CD8-positive, alpha-beta memory T cell (primary cell): ENCODE measurements around the gene NT5E. TPM values are rescaled to one million over a fixed set of nuclear protein-coding genes. Genes with fewer than 3 reads are reported as not detected.

Experiments used
- CTCF ChIA-PET: fragments of 350-600 bp; sonication (Branson Sonifier 250); formaldehyde crosslinking; loops from one replicate; lab custom pipeline; 2021; ENCODE audit warnings: antibody characterized with exemption; lab: Charles Lee
- POLR2A ChIA-PET: fragments of 350-600 bp; sonication (Branson Sonifier 250); formaldehyde crosslinking; loops from one replicate; lab custom pipeline; 2021; ENCODE audit warnings: antibody characterized with exemption; lab: Charles Lee
- DNase-seq, 5 donors: peaks; one replicate each; pipeline versions ENCODE4 v3.0.0 to v3.0.0-alpha.2; 2020 to 2022; ENCODE audit warnings: mixed read lengths in 1 of 5
- H3K27ac ChIP-seq: one replicate; pipeline ENCODE4 v1.7.0; 2013; ENCODE audit warnings: low read depth, mild to moderate bottlenecking, low read length, moderate library complexity
- H3K27me3 ChIP-seq: 2 replicates; pipeline ENCODE4 v1.7.0; 2013; ENCODE audit warnings: low read length, mild to moderate bottlenecking; ENCODE audit not compliant: insufficient read depth, poor library complexity, severe bottlenecking
- H3K36me3 ChIP-seq: 2 replicates; pipeline ENCODE4 v1.7.0; 2013; ENCODE audit warnings: mild to moderate bottlenecking, low read length, moderate library complexity; ENCODE audit not compliant: insufficient read depth
- H3K4me1 ChIP-seq: 2 replicates; pipeline ENCODE4 v1.7.0; 2013; ENCODE audit warnings: mild to moderate bottlenecking, low read length, moderate library complexity; ENCODE audit not compliant: insufficient read depth
- H3K4me3 ChIP-seq: 2 replicates; pipeline ENCODE4 v1.7.0; 2013; ENCODE audit warnings: mild to moderate bottlenecking, low read length
- H3K9me3 ChIP-seq: 2 replicates; pipeline ENCODE4 v1.7.0; 2013; ENCODE audit warnings: mild to moderate bottlenecking, low read length
- H3K27ac Mint-ChIP-seq, 8 donors: one replicate each; pipeline ENCODE4 v1.8.0; 2020 to 2021; ENCODE audit warnings: mixed read lengths in 8 of 8, mild to moderate bottlenecking in 6 of 8, inconsistent platforms in 3 of 8, moderate library complexity in 3 of 8
- H3K27me3 Mint-ChIP-seq, 2 donors: one replicate each; pipeline ENCODE4 v1.8.0; 2020 to 2021; ENCODE audit warnings: mixed read lengths in 2 of 2, mild to moderate bottlenecking in 1 of 2, moderate library complexity in 1 of 2
- H3K36me3 Mint-ChIP-seq, 3 donors: one replicate each; pipeline ENCODE4 v1.8.0; 2020 to 2021; ENCODE audit warnings: mixed read lengths in 3 of 3, inconsistent platforms in 1 of 3, mild to moderate bottlenecking in 1 of 3
- H3K4me1 Mint-ChIP-seq, 3 donors: one replicate each; pipeline ENCODE4 v1.8.0; 2020 to 2021; ENCODE audit warnings: mixed read lengths in 3 of 3, inconsistent platforms in 1 of 3, mild to moderate bottlenecking in 1 of 3
- H3K4me3 Mint-ChIP-seq, 7 donors: one replicate each; pipeline ENCODE4 v1.8.0; 2020 to 2021; ENCODE audit warnings: mixed read lengths in 7 of 7, mild to moderate bottlenecking in 6 of 7, moderate library complexity in 4 of 7, inconsistent platforms in 2 of 7
- H3K9me3 Mint-ChIP-seq, 5 donors: one replicate each; pipeline ENCODE4 v1.8.0; 2020 to 2022; ENCODE audit warnings: mixed read lengths in 5 of 5, mild to moderate bottlenecking in 3 of 5, moderate library complexity in 2 of 5, inconsistent platforms in 1 of 5
- polyA plus RNA-seq: library from polyadenylated mRNA; unstranded; fragments of 300-500 nt; fragmentation: Illumina TruSeq; gene quantifications from one replicate; pipeline ENCODE4 v1.2.3, GENCODE V29; 2021
- total RNA-seq, 2 experiments: library from RNA; stranded (reverse); gene quantifications; one replicate each; pipeline ENCODE4 v1.2.3, GENCODE V29; 2021

Gene NT5E
- total and polyA plus RNA-seq, 3 experiments from 2014 or later: 14.8 to 32.7 (median 15.4) TPM

DNA sequence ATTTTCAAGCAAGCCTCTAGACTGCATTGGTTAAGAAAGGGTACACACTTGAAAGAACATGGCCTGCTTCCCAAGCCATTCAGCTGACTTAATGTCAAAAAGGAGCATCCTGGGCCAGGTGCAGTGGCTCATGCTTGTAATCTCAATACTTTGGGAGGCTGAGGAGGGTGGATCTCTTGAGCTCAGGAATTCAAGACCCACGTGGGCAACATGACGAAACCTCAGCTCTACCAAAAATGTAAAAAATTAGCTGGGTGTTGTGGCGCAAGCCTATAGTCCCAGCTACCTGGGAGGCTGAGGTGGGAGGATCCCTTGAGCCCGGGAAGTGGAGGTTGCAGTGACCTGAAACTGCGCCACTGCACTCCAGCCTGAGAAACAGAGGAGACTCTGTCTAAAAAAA is 26.9 kb upstream of the NT5E start:
- Histone ChIP-seq H3K27me3 (no peaks in the 10 kb centered on the region), H3K36me3 (no peaks in the 10 kb centered on the region), H3K27ac (no peak overlapping the region), H3K9me3 (no peaks in the 10 kb centered on the region), H3K4me3 (no peak overlapping the region), H3K4me1 (no peaks in the 10 kb centered on the region)
- Mint-ChIP-seq H3K27me3 (peaks cover 8 to 13% of the 10 kb centered on the region in 2 donors), H3K27ac (no peak overlapping the region), H3K36me3 (peaks cover 0 to 14% (median 4%) of the 10 kb centered on the region in 3 donors), H3K4me3 (no peak overlapping the region), H3K4me1 (peaks cover 12 to 28% (median 19%) of the 10 kb centered on the region in 3 donors), H3K9me3 (peaks cover 9 to 21% (median 13%) of the 10 kb centered on the region in 5 donors)
- no peak for DNase-seq
- ChIA-PET POLR2A (no interaction called here), CTCF (no interaction called here)

GRCh38 chr6:85424981-85425380 is 24.9 kb upstream of the NT5E start:
- no peak overlapping the region for H3K27ac Mint-ChIP-seq
- peaks cover 9 to 21% (median 13%) of the 10 kb centered on the region in 5 donors for H3K9me3 Mint-ChIP-seq
- peaks cover 0 to 14% (median 4%) of the 10 kb centered on the region in 3 donors for H3K36me3 Mint-ChIP-seq
- ChIA-PET CTCF (no interaction called here), POLR2A (no interaction called here)
- H3K9me3 ChIP-seq: no peaks in the 10 kb centered on the region
- H3K4me1 ChIP-seq: no peaks in the 10 kb centered on the region
- peaks cover 0 to 10% (median 0%) of the 10 kb centered on the region in 3 donors for H3K4me1 Mint-ChIP-seq
- no peak overlapping the region for H3K4me3 Mint-ChIP-seq
- peaks cover 8% of the 10 kb centered on the region in 2 donors for H3K27me3 Mint-ChIP-seq
- H3K27me3 ChIP-seq: no peaks in the 10 kb centered on the region
- no peak overlapping the region for H3K27ac ChIP-seq
- no peak overlapping the region for H3K4me3 ChIP-seq
- no peak for DNase-seq
- H3K36me3 ChIP-seq: no peaks in the 10 kb centered on the region

DNA sequence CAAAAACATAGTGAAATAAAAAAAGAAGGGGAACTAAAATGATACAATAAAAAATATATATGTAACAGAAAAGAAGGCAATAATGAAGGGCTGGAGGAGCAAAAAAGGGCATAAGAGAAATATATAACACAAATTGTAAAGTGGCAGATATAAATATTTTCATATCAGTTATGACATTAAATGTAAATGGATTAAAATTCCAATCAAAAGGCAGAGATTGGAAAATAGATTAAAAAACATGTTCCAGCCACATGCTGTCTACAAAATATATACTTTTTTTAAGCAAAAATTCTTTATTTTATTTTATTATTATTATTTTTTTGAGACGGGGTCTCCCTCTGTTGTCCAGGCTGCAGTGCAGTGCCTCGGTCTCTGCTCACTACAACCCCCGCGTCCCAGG is 23.9 kb upstream of the NT5E start:
- Mint-ChIP-seq H3K36me3 (peaks cover 0 to 14% (median 4%) of the 10 kb centered on the region in 3 donors), H3K27me3 (peaks cover 8% of the 10 kb centered on the region in 2 donors), H3K27ac (no peak overlapping the region), H3K4me1 (peaks cover 0 to 10% (median 0%) of the 10 kb centered on the region in 3 donors), H3K4me3 (no peak overlapping the region), H3K9me3 (peaks cover 9 to 21% (median 13%) of the 10 kb centered on the region in 5 donors)
- Histone ChIP-seq H3K4me3 (no peak overlapping the region), H3K27ac (no peak overlapping the region), H3K36me3 (no peaks in the 10 kb centered on the region), H3K9me3 (no peaks in the 10 kb centered on the region), H3K4me1 (no peaks in the 10 kb centered on the region), H3K27me3 (no peaks in the 10 kb centered on the region)
- DNase-seq: no peak
- ChIA-PET POLR2A (no interaction called here), CTCF (no interaction called here)

- ChIA-PET CTCF (no interaction called here), POLR2A (no interaction called here)
- Mint-ChIP-seq H3K27me3 (peaks cover 6 to 8% of the 10 kb centered on the region in 2 donors), H3K9me3 (peaks cover 9 to 21% (median 13%) of the 10 kb centered on the region in 5 donors), H3K4me1 (peaks cover 0 to 3% (median 0%) of the 10 kb centered on the region in 3 donors), H3K36me3 (peaks cover 0 to 14% (median 5%) of the 10 kb centered on the region in 3 donors), H3K27ac (no peak overlapping the region), H3K4me3 (no peak overlapping the region)
- Histone ChIP-seq H3K4me1 (no peaks in the 10 kb centered on the region), H3K27me3 (no peaks in the 10 kb centered on the region), H3K36me3 (no peaks in the 10 kb centered on the region), H3K27ac (no peak overlapping the region), H3K4me3 (no peak overlapping the region), H3K9me3 (no peaks in the 10 kb centered on the region)
- no peak for DNase-seq
Observed at GRCh38 chr6:85428486-85428885, 21.4 kb upstream of the NT5E start.

GRCh38 chr6:85429346-85429745 is 20.5 kb upstream of the NT5E start:
- Mint-ChIP-seq H3K4me1 (peaks cover 0 to 3% (median 0%) of the 10 kb centered on the region in 3 donors), H3K27me3 (peaks cover 6 to 8% of the 10 kb centered on the region in 2 donors), H3K4me3 (no peak overlapping the region), H3K9me3 (peaks cover 9 to 21% (median 13%) of the 10 kb centered on the region in 5 donors), H3K36me3 (peaks cover 0 to 14% (median 5%) of the 10 kb centered on the region in 3 donors), H3K27ac (no peak overlapping the region)
- ChIA-PET POLR2A (no interaction called here), CTCF (no interaction called here)
- Histone ChIP-seq H3K36me3 (no peaks in the 10 kb centered on the region), H3K4me3 (no peak overlapping the region), H3K4me1 (no peaks in the 10 kb centered on the region), H3K9me3 (no peaks in the 10 kb centered on the region), H3K27me3 (no peaks in the 10 kb centered on the region), H3K27ac (no peak overlapping the region)
- DNase-seq: no peak

DNA sequence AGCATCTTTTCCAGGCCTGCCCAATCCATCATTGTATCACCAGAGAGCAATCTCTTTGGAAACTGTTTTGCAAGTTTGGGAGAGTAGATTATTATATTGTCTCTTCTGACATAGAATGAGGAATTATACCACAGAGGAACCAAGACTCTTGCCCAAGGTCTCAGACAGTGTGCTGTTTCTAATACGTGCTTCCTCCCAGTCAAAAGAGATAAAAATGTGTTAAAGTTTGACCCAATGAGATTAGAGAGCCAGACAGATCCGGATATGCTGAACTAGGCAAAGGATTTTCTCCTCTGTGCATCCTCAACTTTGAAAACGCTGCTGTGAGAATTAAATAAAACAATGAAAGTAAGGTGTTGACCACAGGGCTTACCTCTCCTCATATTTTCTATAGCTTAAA is 18.6 kb upstream of the NT5E start:
- CTCF ChIA-PET: interaction anchor here (2.8 kb wide), 1 partner anchor 19 kb away, joined by 11 read pairs; the partner anchor contains the start of gene NT5E
- DNase-seq: no peak

GRCh38 chr6:85432554-85432953 is 17.3 kb upstream of the NT5E start:
- H3K4me3 Mint-ChIP-seq: no peak overlapping the region
- no peak overlapping the region for H3K27ac Mint-ChIP-seq
- peaks cover 0 to 2% (median 0%) of the 10 kb centered on the region in 3 donors for H3K36me3 Mint-ChIP-seq
- H3K27me3 Mint-ChIP-seq: peaks cover under 1 to 1% of the 10 kb centered on the region in 2 donors
- Histone ChIP-seq H3K4me3 (no peak overlapping the region), H3K27me3 (no peaks in the 10 kb centered on the region), H3K9me3 (no peaks in the 10 kb centered on the region), H3K4me1 (no peaks in the 10 kb centered on the region), H3K27ac (no peak overlapping the region), H3K36me3 (no peaks in the 10 kb centered on the region)
- peaks cover 0 to under 1% (median 0%) of the 10 kb centered on the region in 5 donors for H3K9me3 Mint-ChIP-seq
- no peak for DNase-seq
- ChIA-PET CTCF (interaction anchor here (2.8 kb wide), 1 partner anchor 17 kb away, joined by 11 read pairs; the partner anchor contains the start of gene NT5E), POLR2A (interaction anchor here (1.2 kb wide), 1 partner anchor 8 kb away, joined by 3 read pairs; no protein-coding TSS in a partner anchor)
- peaks cover 0 to 7% (median 0%) of the 10 kb centered on the region in 3 donors for H3K4me1 Mint-ChIP-seq

More for the DNA sequence above, 18.6 kb upstream of the NT5E start:
- Histone ChIP-seq H3K4me1 (no peaks in the 10 kb centered on the region), H3K27ac (no peak overlapping the region), H3K9me3 (no peaks in the 10 kb centered on the region), H3K27me3 (no peaks in the 10 kb centered on the region), H3K36me3 (no peaks in the 10 kb centered on the region), H3K4me3 (no peak overlapping the region)
- peaks cover 0 to 5% (median 3%) of the 10 kb centered on the region in 3 donors for H3K36me3 Mint-ChIP-seq
- peaks cover 0 to 8% (median 3%) of the 10 kb centered on the region in 5 donors for H3K9me3 Mint-ChIP-seq
- peaks cover 0 to 7% (median 0%) of the 10 kb centered on the region in 3 donors for H3K4me1 Mint-ChIP-seq
- no peak overlapping the region for H3K4me3 Mint-ChIP-seq
- peaks cover 2 to 5% of the 10 kb centered on the region in 2 donors for H3K27me3 Mint-ChIP-seq
- peak overlapping the region in 2 of 8 donors; percentile 22 to 52 for H3K27ac Mint-ChIP-seq
- POLR2A ChIA-PET: no interaction called here

DNA sequence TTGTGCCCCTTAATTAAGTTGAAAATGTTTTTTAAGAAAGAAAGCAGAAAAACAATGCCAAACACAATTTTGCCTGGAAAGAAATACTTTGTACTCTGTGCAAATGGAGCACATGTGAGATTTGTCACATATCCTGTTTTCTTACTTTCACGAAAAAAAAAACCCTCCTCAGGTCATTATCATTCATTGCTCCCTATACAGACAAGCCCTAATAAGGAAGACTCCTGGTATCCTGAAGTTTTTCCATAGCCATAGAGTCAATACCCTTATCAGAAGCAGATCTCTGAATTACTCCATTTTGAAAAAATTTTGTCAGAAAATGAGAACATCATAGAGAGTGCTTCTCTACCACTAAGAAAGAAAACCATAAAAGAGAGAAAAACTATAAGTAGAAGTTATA is 14.0 kb upstream of the NT5E start:
- Histone ChIP-seq H3K27ac (no peak overlapping the region), H3K4me3 (no peak overlapping the region), H3K27me3 (no peaks in the 10 kb centered on the region), H3K4me1 (no peaks in the 10 kb centered on the region), H3K36me3 (no peaks in the 10 kb centered on the region), H3K9me3 (no peaks in the 10 kb centered on the region)
- Mint-ChIP-seq H3K9me3 (peaks cover 4 to 10% (median 7%) of the 10 kb centered on the region in 5 donors), H3K27me3 (peaks cover 0 to 2% of the 10 kb centered on the region in 2 donors), H3K4me3 (no peak overlapping the region), H3K4me1 (peaks cover 0 to 7% (median 0%) of the 10 kb centered on the region in 3 donors), H3K36me3 (peaks cover 0 to 9% (median 2%) of the 10 kb centered on the region in 3 donors), H3K27ac (no peak overlapping the region)
- CTCF ChIA-PET: no interaction called here
- no peak for DNase-seq
- POLR2A ChIA-PET: no interaction called here
